ENCODE results near the gene LSAMP. TPM values are rescaled to one million over a fixed set of nuclear protein-coding genes. Genes with fewer than 3 reads are reported as not detected.

The LSAMP gene
- total RNA-seq, 1 experiment from 2014 or later = not detected

- POLR2A ChIA-PET (ENCODE audit: unreplicated experiment) = no interaction called here
- Histone ChIP-seq H3F3A (ENCODE audit: insufficient read depth, low read depth) (no peaks in the 10 kb centered on the region), H2AFZ (no peak overlapping the region), H3K4me1 (replicated peaks; ENCODE audit: insufficient read depth) (no peaks in the 10 kb centered on the region), H3K79me2 (ENCODE audit: low read depth) (no peaks in the 10 kb centered on the region), H3K36me3 (ENCODE audit: low read depth) (no peaks in the 10 kb centered on the region), H3K27me3 (ENCODE audit: insufficient read depth, low read depth) (no peaks in the 10 kb centered on the region), H3K27ac (no peak overlapping the region), H3K4me2 (no peak overlapping the region), H3K4me3 (no peak overlapping the region), H4K20me1 (ENCODE audit: insufficient read depth) (no peaks in the 10 kb centered on the region), H3K9me2 (ENCODE audit: insufficient read depth) (no peaks in the 10 kb centered on the region), H3K9me3 (ENCODE audit: insufficient read depth, low read depth) (no peaks in the 10 kb centered on the region)
- no TSS peak for BruUV-seq (replicated peaks)
- TF ChIP-seq EZH2 (IDR thresholded peaks at IDR 0.05; ENCODE audit: low read depth) (no peak), CTCF (conservative IDR thresholded peaks at IDR 0.05) (no peak)
- CTCF ChIA-PET = no interaction called here
- DNase-seq = no peak
- intact Hi-C loops (cut with micrococcal nuclease; ENCODE audit: unreplicated experiment) = no loop called here
Measured at GRCh38 chr3:115943579-115943978, 501.7 kb downstream of the LSAMP start.

GRCh38 chr3:115937054-115937453, 508.2 kb downstream of the LSAMP start:
- H3K27me3 ChIP-seq (ENCODE audit: insufficient read depth, low read depth) = no peaks in the 10 kb centered on the region
- H3K9me2 ChIP-seq (ENCODE audit: insufficient read depth) = no peaks in the 10 kb centered on the region
- H4K20me1 ChIP-seq (ENCODE audit: insufficient read depth) = no peaks in the 10 kb centered on the region
- DNase-seq = no peak
- H3K79me2 ChIP-seq (ENCODE audit: low read depth) = no peaks in the 10 kb centered on the region
- H3K4me1 ChIP-seq (replicated peaks; ENCODE audit: insufficient read depth) = no peaks in the 10 kb centered on the region
- no TSS peak for BruUV-seq (replicated peaks)
- no peaks in the 10 kb centered on the region for H3K9me3 ChIP-seq (ENCODE audit: insufficient read depth, low read depth)
- POLR2A ChIA-PET (ENCODE audit: unreplicated experiment) = no interaction called here
- no peak for TF ChIP-seq EZH2 (IDR thresholded peaks at IDR 0.05; ENCODE audit: low read depth)
- TF ChIP-seq CTCF (conservative IDR thresholded peaks at IDR 0.05) = peak; percentile 62
- intact Hi-C loops (cut with micrococcal nuclease; ENCODE audit: unreplicated experiment) = no loop called here
- H2AFZ ChIP-seq = no peak overlapping the region
- no peak overlapping the region for H3K4me2 ChIP-seq
- H3K36me3 ChIP-seq (ENCODE audit: low read depth) = no peaks in the 10 kb centered on the region
- CTCF ChIA-PET = no interaction called here
- no peak overlapping the region for H3K4me3 ChIP-seq
- H3F3A ChIP-seq (ENCODE audit: insufficient read depth, low read depth) = no peaks in the 10 kb centered on the region
- H3K27ac ChIP-seq = no peak overlapping the region

GRCh38 chr3:115932807-115933206, 512.5 kb downstream of the LSAMP start:
- CTCF ChIA-PET = no interaction called here
- POLR2A ChIA-PET (ENCODE audit: unreplicated experiment) = no interaction called here

More at GRCh38 chr3:115932807-115933206, 512.5 kb downstream of the LSAMP start:
- no peaks in the 10 kb centered on the region for H4K20me1 ChIP-seq (ENCODE audit: insufficient read depth)
- no peaks in the 10 kb centered on the region for H3K4me1 ChIP-seq (replicated peaks; ENCODE audit: insufficient read depth)
- no peaks in the 10 kb centered on the region for H3K9me3 ChIP-seq (ENCODE audit: insufficient read depth, low read depth)
- no peak overlapping the region for H2AFZ ChIP-seq
- no peaks in the 10 kb centered on the region for H3F3A ChIP-seq (ENCODE audit: insufficient read depth, low read depth)
- no peak overlapping the region for H3K4me2 ChIP-seq
- no peaks in the 10 kb centered on the region for H3K9me2 ChIP-seq (ENCODE audit: insufficient read depth)
- BruUV-seq (replicated peaks) = no TSS peak
- no peaks in the 10 kb centered on the region for H3K27me3 ChIP-seq (ENCODE audit: insufficient read depth, low read depth)
- H3K36me3 ChIP-seq (ENCODE audit: low read depth) = no peaks in the 10 kb centered on the region
- H3K4me3 ChIP-seq = no peak overlapping the region
- intact Hi-C loops (cut with micrococcal nuclease; ENCODE audit: unreplicated experiment) = no loop called here
- no peak for DNase-seq
- no peak for TF ChIP-seq CTCF (conservative IDR thresholded peaks at IDR 0.05)
- no peak for TF ChIP-seq EZH2 (IDR thresholded peaks at IDR 0.05; ENCODE audit: low read depth)
- no peak overlapping the region for H3K27ac ChIP-seq
- no peaks in the 10 kb centered on the region for H3K79me2 ChIP-seq (ENCODE audit: low read depth)

Measured in PC-9 (cell line).